Activated CD4-positive, alpha-beta T cell treated with anti-CD3 and anti-CD28 coated beads, Interleukin-2, amount 10 ng/mL, durations not matched to agents 7 days and 5 days (primary cell): ENCODE data around the gene LRP3. TPM values are rescaled to one million over a fixed set of nuclear protein-coding genes. Genes with fewer than 3 reads are reported as not detected.
"Not testable (repeated sequence)": the region's sequence is repeated elsewhere in the genome, so short reads cannot be mapped to it uniquely, and the experiment has no call there.

Source experiments
- CTCF ChIA-PET: fragments of 350-600 bp; sonication (Branson Sonifier 250); formaldehyde crosslinking; loops from one replicate; lab custom pipeline; 2021; ENCODE audit warnings: antibody characterized with exemption; lab: Charles Lee
- POLR2A ChIA-PET: fragments of 350-600 bp; sonication (Branson Sonifier 250); formaldehyde crosslinking; loops from one replicate; lab custom pipeline; 2021; ENCODE audit warnings: antibody characterized with exemption; lab: Charles Lee
- DNase-seq: peaks from one replicate; pipeline ENCODE4 v3.0.0-alpha.2; 2020
- H3K27ac Mint-ChIP-seq: one replicate; pipeline ENCODE4 v1.8.0; 2021; ENCODE audit warnings: mild to moderate bottlenecking, moderate library complexity, mixed read lengths
- H3K27me3 Mint-ChIP-seq: one replicate; pipeline ENCODE4 v1.8.0; 2021; ENCODE audit warnings: mixed read lengths
- H3K36me3 Mint-ChIP-seq: one replicate; pipeline ENCODE4 v1.8.0; 2021; ENCODE audit warnings: low read depth, mixed read lengths
- H3K4me1 Mint-ChIP-seq: one replicate; pipeline ENCODE4 v1.8.0; 2021; ENCODE audit warnings: mixed read lengths
- H3K4me3 Mint-ChIP-seq: one replicate; pipeline ENCODE4 v1.8.0; 2021; ENCODE audit warnings: mild to moderate bottlenecking, moderate library complexity, mixed read lengths
- H3K9me3 Mint-ChIP-seq: one replicate; pipeline ENCODE4 v1.8.0; 2021; ENCODE audit warnings: mixed read lengths
- total RNA-seq, 2 experiments: library from RNA; stranded (reverse); gene quantifications; one replicate each; pipeline ENCODE4 v1.2.3, GENCODE V29; 2021

Gene LRP3
- total RNA-seq, 2 experiments from 2014 or later = 0.08 to 0.20 TPM

GRCh38 chr19:33205110-33205509 lies 11.0 kb downstream of the LRP3 start:
- Mint-ChIP-seq H3K4me3 (no peak overlapping the region), H3K4me1 (no peaks in the 10 kb centered on the region), H3K27ac (no peak overlapping the region), H3K27me3 (no peaks in the 10 kb centered on the region), H3K9me3 (peaks cover 2% of the 10 kb centered on the region), H3K36me3 (no peaks in the 10 kb centered on the region)
- CTCF ChIA-PET = no interaction called here
- POLR2A ChIA-PET = no interaction called here
- DNase-seq = no peak

GRCh38 chr19:33205531-33206260 lies 11.6 kb downstream of the LRP3 start:
- H3K4me1 Mint-ChIP-seq = no peaks in the 10 kb centered on the region
- ChIA-PET POLR2A (no interaction called here), CTCF (no interaction called here)
- no peaks in the 10 kb centered on the region for H3K36me3 Mint-ChIP-seq
- no peak overlapping the region for H3K27ac Mint-ChIP-seq
- H3K9me3 Mint-ChIP-seq = peaks cover 2% of the 10 kb centered on the region
- DNase-seq = no peak
- H3K4me3 Mint-ChIP-seq = no peak overlapping the region
- no peaks in the 10 kb centered on the region for H3K27me3 Mint-ChIP-seq

- no peak for DNase-seq
- H3K27ac Mint-ChIP-seq = no peak overlapping the region
- H3K4me1 Mint-ChIP-seq = no peaks in the 10 kb centered on the region
- no peak overlapping the region for H3K4me3 Mint-ChIP-seq
- ChIA-PET POLR2A (no interaction called here), CTCF (no interaction called here)
- no peaks in the 10 kb centered on the region for H3K36me3 Mint-ChIP-seq
- H3K27me3 Mint-ChIP-seq = no peaks in the 10 kb centered on the region
- H3K9me3 Mint-ChIP-seq = peaks cover 2% of the 10 kb centered on the region
Measured at GRCh38 chr19:33206261-33207039, 12.3 kb downstream of the LRP3 start.

- DNase-seq = no peak
- H3K27me3 Mint-ChIP-seq = no peaks in the 10 kb centered on the region
- no peak overlapping the region for H3K4me3 Mint-ChIP-seq
- no peaks in the 10 kb centered on the region for H3K4me1 Mint-ChIP-seq
- ChIA-PET POLR2A (no interaction called here), CTCF (no interaction called here)
- peaks cover 2% of the 10 kb centered on the region for H3K9me3 Mint-ChIP-seq
- no peaks in the 10 kb centered on the region for H3K36me3 Mint-ChIP-seq
- no peak overlapping the region for H3K27ac Mint-ChIP-seq
Measured at GRCh38 chr19:33207040-33207620, 13.0 kb downstream of the LRP3 start.

GRCh38 chr19:33207903-33208302 lies 13.8 kb downstream of the LRP3 start:
- CTCF ChIA-PET = no interaction called here
- Mint-ChIP-seq H3K4me1 (no peaks in the 10 kb centered on the region), H3K27ac (no peak overlapping the region), H3K9me3 (peaks cover 2% of the 10 kb centered on the region), H3K36me3 (no peaks in the 10 kb centered on the region), H3K27me3 (no peaks in the 10 kb centered on the region), H3K4me3 (no peak overlapping the region)
- POLR2A ChIA-PET = no interaction called here
- no peak for DNase-seq

GRCh38 chr19:33208371-33208895 lies 14.3 kb downstream of the LRP3 start:
- Mint-ChIP-seq H3K4me1 (no peaks in the 10 kb centered on the region), H3K9me3 (no peaks in the 10 kb centered on the region), H3K36me3 (no peaks in the 10 kb centered on the region), H3K4me3 (no peak overlapping the region), H3K27me3 (no peaks in the 10 kb centered on the region), H3K27ac (no peak overlapping the region)
- ChIA-PET CTCF (interaction anchor here (1.2 kb wide), 1 partner anchor 37 kb away, joined by 3 read pairs; no protein-coding TSS in a partner anchor), POLR2A (no interaction called here)
- no peak for DNase-seq

- Mint-ChIP-seq H3K27ac (no peak overlapping the region), H3K4me1 (no peaks in the 10 kb centered on the region), H3K4me3 (no peak overlapping the region), H3K27me3 (no peaks in the 10 kb centered on the region), H3K36me3 (no peaks in the 10 kb centered on the region), H3K9me3 (no peaks in the 10 kb centered on the region)
- ChIA-PET POLR2A (no interaction called here), CTCF (interaction anchor here (1.0 to 1.2 kb wide), 3 partner anchors 26 to 598 kb away, joined by 3 read pairs; no protein-coding TSS in a partner anchor)
- no peak for DNase-seq
Measured at GRCh38 chr19:33208904-33209849, 15.0 kb downstream of the LRP3 start.

GRCh38 chr19:33209850-33210230 lies 15.7 kb downstream of the LRP3 start:
- H3K4me1 Mint-ChIP-seq, H3K27me3 Mint-ChIP-seq, POLR2A ChIA-PET, H3K36me3 Mint-ChIP-seq, H3K27ac Mint-ChIP-seq, H3K4me3 Mint-ChIP-seq, DNase-seq, H3K9me3 Mint-ChIP-seq: not testable (repeated sequence)
- CTCF ChIA-PET = interaction anchor here (1.0 to 1.1 kb wide), 2 partner anchors 26 to 597 kb away, joined by 3 read pairs; no protein-coding TSS in a partner anchor

- H3K9me3 Mint-ChIP-seq = no peaks in the 10 kb centered on the region
- POLR2A ChIA-PET = no interaction called here
- CTCF ChIA-PET = interaction anchor here (1.1 kb wide), 1 partner anchor 597 kb away, joined by 3 read pairs; no protein-coding TSS in a partner anchor
Measured at GRCh38 chr19:33210266-33210940, 16.3 kb downstream of the LRP3 start.

GRCh38 chr19:33211794-33212435 lies 17.8 kb downstream of the LRP3 start:
- POLR2A ChIA-PET = interaction anchor here (0.5 kb wide), 1 partner anchor 28 kb away, joined by 7 read pairs; no protein-coding TSS in a partner anchor
- H3K27ac Mint-ChIP-seq = no peak overlapping the region
- DNase-seq = no peak
- no peaks in the 10 kb centered on the region for H3K27me3 Mint-ChIP-seq
- CTCF ChIA-PET = interaction anchor here (1.3 kb wide), 1 partner anchor 14 kb away, joined by 3 read pairs; no protein-coding TSS in a partner anchor
- H3K9me3 Mint-ChIP-seq = no peaks in the 10 kb centered on the region
- H3K4me3 Mint-ChIP-seq = no peak overlapping the region
- no peaks in the 10 kb centered on the region for H3K4me1 Mint-ChIP-seq
- H3K36me3 Mint-ChIP-seq = no peaks in the 10 kb centered on the region

More at GRCh38 chr19:33210266-33210940, 16.3 kb downstream of the LRP3 start:
- Mint-ChIP-seq H3K27me3 (no peaks in the 10 kb centered on the region), H3K36me3 (no peaks in the 10 kb centered on the region), H3K27ac (no peak overlapping the region), H3K4me1 (no peaks in the 10 kb centered on the region), H3K4me3 (no peak overlapping the region)
- no peak for DNase-seq

GRCh38 chr19:33212436-33213172 lies 18.5 kb downstream of the LRP3 start:
- H3K4me1 Mint-ChIP-seq = no peaks in the 10 kb centered on the region

More at GRCh38 chr19:33212436-33213172, 18.5 kb downstream of the LRP3 start:
- no peak for DNase-seq
- Mint-ChIP-seq H3K36me3 (no peaks in the 10 kb centered on the region), H3K9me3 (no peaks in the 10 kb centered on the region), H3K27me3 (no peaks in the 10 kb centered on the region), H3K4me3 (no peak overlapping the region), H3K27ac (no peak overlapping the region)
- ChIA-PET CTCF (no interaction called here), POLR2A (interaction anchor here (0.5 kb wide), 1 partner anchor 28 kb away, joined by 7 read pairs; no protein-coding TSS in a partner anchor)
